Left ventricle myocardium inferior (tissue), 1 donor: ENCODE measurements around the gene KRT3. TPM values are rescaled to one million over a fixed set of nuclear protein-coding genes. Genes with fewer than 3 reads are reported as not detected.

Experiments used
- DNase-seq: peaks from one replicate; pipeline ENCODE4 v3.0.0-alpha.2; 2020
- H3K27ac ChIP-seq: fragments of 200-600 bp; replicated peaks from 2 replicates; pipeline ENCODE4 v1.8.0; 2021
- H3K27me3 ChIP-seq: fragments of 200-600 bp; 2 replicates; pipeline ENCODE4 v1.8.0; 2021; ENCODE audit warnings: low read depth
- H3K36me3 ChIP-seq: fragments of 200-600 bp; 2 replicates; pipeline ENCODE4 v1.8.0; 2021
- H3K4me1 ChIP-seq: fragments of 200-600 bp; 2 replicates; pipeline ENCODE4 v1.8.0; 2021
- H3K4me3 ChIP-seq: fragments of 200-600 bp; 2 replicates; pipeline ENCODE4 v1.8.0; 2021; ENCODE audit warnings: mild to moderate bottlenecking, moderate library complexity
- H3K9me3 ChIP-seq: fragments of 200-600 bp; replicated peaks from 2 replicates; pipeline ENCODE4 v1.8.0; 2021
- CTCF ChIP-seq: fragments of 200-600 bp; IDR thresholded peaks from 2 replicates; pipeline ENCODE4 v1.8.0; 2021; ENCODE audit warnings: antibody characterized with exemption, mild to moderate bottlenecking, borderline replicate concordance
- intact Hi-C: fragments of 100-400 bp; cut with micrococcal nuclease; formaldehyde crosslinking; loops from one replicate; pipeline ENCODE4 v1.11.0; 2022
- total RNA-seq: library from RNA; stranded (reverse); fragmentation: NEBNext Ultra II Directional; extraction: Animal tissue kit (Norgen Biotek cat#: 25700); gene quantifications from one replicate; pipeline ENCODE4 v1.2.1, GENCODE V29; 2021
- donor health status: DM: no; HTN: yes; CAD: no; lungs with severe emphysema.

The KRT3 gene
- total RNA-seq, 1 donor from 2014 or later: not detected

DNA sequence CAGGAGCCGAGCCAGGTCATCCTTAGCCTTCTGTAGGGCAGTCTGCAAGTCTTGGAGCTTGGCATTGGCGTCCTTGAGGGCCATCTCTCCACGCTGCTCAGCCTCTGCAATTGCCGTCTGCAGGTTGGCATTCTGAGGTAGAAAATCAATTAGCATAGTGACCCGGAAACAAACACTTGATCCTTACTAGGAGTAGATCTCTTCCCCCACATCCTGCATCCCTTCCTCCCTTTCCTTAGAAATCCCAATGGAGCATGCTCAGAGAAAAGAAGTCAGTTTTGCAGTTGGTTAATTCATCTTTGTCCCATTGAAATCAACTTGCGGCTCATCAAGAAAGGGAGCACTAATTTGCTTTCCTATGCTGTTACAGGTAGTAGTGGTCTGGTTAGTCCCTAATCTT is 24.8 kb downstream of the KRT3 start:
- Histone ChIP-seq H3K27me3 (peaks cover 73% of the 10 kb centered on the region), H3K36me3 (no peaks in the 10 kb centered on the region), H3K4me1 (no peaks in the 10 kb centered on the region), H3K27ac (no peak overlapping the region), H3K9me3 (no peaks in the 10 kb centered on the region), H3K4me3 (no peak overlapping the region)
- no peak for TF ChIP-seq CTCF
- intact Hi-C loops: no loop called here
- no peak for DNase-seq

DNA sequence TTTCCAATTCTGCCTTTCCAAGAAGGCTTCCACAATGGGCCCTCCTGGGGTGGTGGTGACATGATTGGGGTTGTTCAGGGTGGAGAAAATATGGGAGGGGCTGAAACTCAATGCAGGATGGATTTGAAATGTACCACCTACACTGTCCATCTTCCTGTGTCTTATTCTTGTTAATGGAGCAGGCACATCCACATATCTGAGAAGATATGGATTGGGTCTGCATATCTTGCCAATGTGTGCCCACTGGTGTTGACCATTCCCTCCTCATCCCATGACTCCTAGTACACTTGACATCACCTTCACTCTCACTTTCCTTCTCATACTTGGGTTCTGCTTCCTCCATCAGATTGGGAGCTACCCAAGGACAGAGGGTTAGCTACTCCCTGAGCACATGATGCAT is 26.0 kb downstream of the KRT3 start:
- Histone ChIP-seq H3K27ac (no peak overlapping the region), H3K4me3 (no peak overlapping the region), H3K4me1 (no peaks in the 10 kb centered on the region), H3K36me3 (no peaks in the 10 kb centered on the region), H3K27me3 (peaks cover 66% of the 10 kb centered on the region), H3K9me3 (no peaks in the 10 kb centered on the region)
- no peak for TF ChIP-seq CTCF
- intact Hi-C loops: no loop called here
- no peak for DNase-seq

- H3K27me3 ChIP-seq: peaks cover 60% of the 10 kb centered on the region
- no peak for TF ChIP-seq CTCF
- H3K36me3 ChIP-seq: no peaks in the 10 kb centered on the region
- no peak for DNase-seq
- H3K27ac ChIP-seq: no peak overlapping the region
- intact Hi-C loops: no loop called here
- no peak overlapping the region for H3K4me3 ChIP-seq
- no peaks in the 10 kb centered on the region for H3K9me3 ChIP-seq
- H3K4me1 ChIP-seq: no peaks in the 10 kb centered on the region
These were observed 26.6 kb downstream of the KRT3 start for GRCh38 chr12:52769354-52769753.

DNA sequence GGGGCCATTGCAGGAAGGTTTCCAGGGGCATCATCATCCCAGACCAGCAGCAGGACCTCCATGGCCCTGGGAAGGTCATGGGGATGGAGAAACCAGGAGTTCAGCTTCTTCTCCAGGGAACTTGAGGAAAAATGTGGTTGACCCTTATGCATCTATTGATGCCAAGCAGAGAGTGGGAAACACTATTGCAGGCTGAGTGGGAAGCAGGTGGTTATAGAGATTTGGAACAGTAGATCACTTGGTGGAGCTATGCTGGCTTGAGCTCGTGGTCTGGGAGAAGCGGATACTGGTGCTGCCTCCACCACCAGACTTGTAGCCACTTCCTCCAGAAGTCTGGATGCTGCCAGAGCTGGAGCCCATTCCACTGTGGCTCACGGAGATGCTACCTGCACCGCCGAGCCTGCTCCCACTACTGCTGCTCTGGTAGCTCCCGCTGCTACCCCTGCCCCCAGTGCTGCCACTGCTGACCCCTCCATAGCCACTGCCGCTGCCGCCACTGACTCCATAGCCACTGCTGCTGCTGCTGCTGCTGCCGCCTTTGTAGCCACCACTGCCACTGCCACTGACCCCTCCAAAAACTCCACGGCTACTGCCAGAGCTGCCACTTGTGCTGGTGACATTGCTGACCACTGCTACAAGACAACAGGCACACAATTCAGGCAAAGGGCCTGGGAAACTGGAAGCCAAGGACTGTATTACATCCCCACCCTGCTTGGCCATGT is 27.3 kb downstream of the KRT3 start:
- no peaks in the 10 kb centered on the region for H3K36me3 ChIP-seq
- intact Hi-C loops: no loop called here
- H3K9me3 ChIP-seq: no peaks in the 10 kb centered on the region
- peaks cover 58% of the 10 kb centered on the region for H3K27me3 ChIP-seq
- no peak overlapping the region for H3K27ac ChIP-seq
- TF ChIP-seq CTCF: no peak
- DNase-seq: no peak
- no peaks in the 10 kb centered on the region for H3K4me1 ChIP-seq
- H3K4me3 ChIP-seq: no peak overlapping the region

DNA sequence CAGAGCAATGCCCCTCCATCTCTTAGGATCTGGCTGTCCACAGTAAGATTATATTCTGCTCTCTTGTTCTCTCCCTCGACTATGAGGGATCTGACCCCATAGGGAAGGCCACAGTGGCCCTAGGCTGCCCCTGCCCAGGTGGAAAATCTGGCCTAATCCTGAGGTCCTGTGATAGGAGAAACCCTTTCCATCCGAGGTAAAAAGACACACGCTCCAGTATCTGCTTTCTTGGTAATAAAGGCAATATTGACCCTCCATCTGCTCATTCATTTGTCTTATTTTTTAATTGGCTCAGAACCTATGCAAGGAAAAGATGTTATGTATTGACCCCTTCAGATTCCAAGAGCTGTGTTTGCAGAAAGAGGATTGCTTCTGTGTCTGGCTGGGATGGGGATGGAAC is 28.5 kb downstream of the KRT3 start:
- H3K9me3 ChIP-seq: peaks cover 5% of the 10 kb centered on the region
- no peak overlapping the region for H3K4me3 ChIP-seq
- intact Hi-C loops: no loop called here
- peaks cover 53% of the 10 kb centered on the region for H3K27me3 ChIP-seq
- no peaks in the 10 kb centered on the region for H3K36me3 ChIP-seq
- H3K27ac ChIP-seq: no peak overlapping the region
- TF ChIP-seq CTCF: no peak
- DNase-seq: no peak
- no peaks in the 10 kb centered on the region for H3K4me1 ChIP-seq
